Calu3 (cell line): Measurements from ENCODE around the gene WWTR1. TPM values are rescaled to one million over a fixed set of nuclear protein-coding genes. Genes with fewer than 3 reads are reported as not detected.
A peak's percentile ranks its signal among the peaks of the same experiment; 100 is the strongest.

Experiments used
- BruUV-seq: library from RNA; stranded (reverse); fragments of 400-500 nt; replicated peaks from 2 replicates; lab custom pipeline; 2021; lab: Mats Ljungman, UMichigan
- CTCF ChIA-PET: fragments of 300-600 bp; sonication (Branson Sonifier 250); formaldehyde crosslinking; loops from one replicate; lab custom pipeline; 2022; ENCODE audit warnings: antibody characterized with exemption; lab: Charles Lee
- DNase-seq: peaks from one replicate; pipeline ENCODE4 v3.0.0; 2022
- H3K27ac Mint-ChIP-seq: one replicate; pipeline ENCODE4 v1.8.0; 2022; ENCODE audit warnings: mixed read lengths; ENCODE audit not compliant: unreplicated experiment
- H3K27me3 Mint-ChIP-seq: one replicate; pipeline ENCODE4 v1.8.0; 2022; ENCODE audit warnings: mixed read lengths; ENCODE audit not compliant: unreplicated experiment
- H3K36me3 Mint-ChIP-seq: one replicate; pipeline ENCODE4 v1.8.0; 2022; ENCODE audit warnings: mild to moderate bottlenecking, moderate library complexity, mixed read lengths; ENCODE audit not compliant: insufficient read depth, unreplicated experiment
- H3K4me1 Mint-ChIP-seq: one replicate; pipeline ENCODE4 v1.8.0; 2022; ENCODE audit warnings: mild to moderate bottlenecking, low read depth, mixed read lengths; ENCODE audit not compliant: unreplicated experiment
- H3K4me3 Mint-ChIP-seq: one replicate; pipeline ENCODE4 v1.8.0; 2022; ENCODE audit warnings: mild to moderate bottlenecking, low read depth, moderate library complexity, mixed read lengths; ENCODE audit not compliant: unreplicated experiment
- H3K9me3 Mint-ChIP-seq: one replicate; pipeline ENCODE4 v1.8.0; 2022; ENCODE audit warnings: low read depth, mixed read lengths; ENCODE audit not compliant: unreplicated experiment
- intact Hi-C: fragments of 100-400 bp; cut with micrococcal nuclease; formaldehyde crosslinking; loops from one replicate; pipeline ENCODE4 v1.10.0; 2022; ENCODE audit not compliant: unreplicated experiment
- total RNA-seq: library from RNA; stranded (reverse); gene quantifications from 2 replicates; pipeline ENCODE4 v1.2.3, GENCODE V29; 2022
- TF ChIP-seq, protein P1 (sequence below): fragments of 200-600 bp; IDR thresholded peaks from one replicate; pipeline ENCODE4 v1.8.0; 2022; ENCODE audit warnings: antibody characterized with exemption; ENCODE audit not compliant: unreplicated experiment

WWTR1 gene
- total RNA-seq, 1 experiment from 2014 or later: 269 TPM

DNA sequence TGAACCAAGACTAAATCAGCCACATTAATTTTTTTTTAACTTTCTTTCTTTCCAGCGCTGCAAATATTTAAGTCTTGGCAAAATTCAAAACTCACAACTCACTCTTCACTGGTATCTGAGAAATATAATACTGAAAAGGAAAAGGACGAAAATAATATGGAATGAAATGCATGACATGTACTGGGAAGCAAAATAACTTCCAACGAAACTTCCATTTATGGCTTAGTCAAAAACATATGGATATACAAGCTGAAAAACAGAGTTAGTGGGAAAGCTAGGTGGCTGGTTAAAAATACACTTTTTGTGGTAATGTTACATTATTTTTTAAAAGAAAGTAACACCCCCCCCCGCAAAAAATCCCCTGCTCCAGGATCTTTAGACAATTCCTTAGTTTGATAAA lies 97.2 kb downstream of the WWTR1 start:
- Mint-ChIP-seq H3K9me3 (no peaks in the 10 kb centered on the region), H3K4me3 (no peak overlapping the region), H3K27ac (peak overlapping the region; percentile 16), H3K27me3 (no peaks in the 10 kb centered on the region), H3K36me3 (peaks cover 88% of the 10 kb centered on the region), H3K4me1 (peaks cover 74% of the 10 kb centered on the region)
- no TSS peak for BruUV-seq
- intact Hi-C loops: no loop called here
- CTCF ChIA-PET: no interaction called here
- DNase-seq: no peak
- TF ChIP-seq, protein P1, sequence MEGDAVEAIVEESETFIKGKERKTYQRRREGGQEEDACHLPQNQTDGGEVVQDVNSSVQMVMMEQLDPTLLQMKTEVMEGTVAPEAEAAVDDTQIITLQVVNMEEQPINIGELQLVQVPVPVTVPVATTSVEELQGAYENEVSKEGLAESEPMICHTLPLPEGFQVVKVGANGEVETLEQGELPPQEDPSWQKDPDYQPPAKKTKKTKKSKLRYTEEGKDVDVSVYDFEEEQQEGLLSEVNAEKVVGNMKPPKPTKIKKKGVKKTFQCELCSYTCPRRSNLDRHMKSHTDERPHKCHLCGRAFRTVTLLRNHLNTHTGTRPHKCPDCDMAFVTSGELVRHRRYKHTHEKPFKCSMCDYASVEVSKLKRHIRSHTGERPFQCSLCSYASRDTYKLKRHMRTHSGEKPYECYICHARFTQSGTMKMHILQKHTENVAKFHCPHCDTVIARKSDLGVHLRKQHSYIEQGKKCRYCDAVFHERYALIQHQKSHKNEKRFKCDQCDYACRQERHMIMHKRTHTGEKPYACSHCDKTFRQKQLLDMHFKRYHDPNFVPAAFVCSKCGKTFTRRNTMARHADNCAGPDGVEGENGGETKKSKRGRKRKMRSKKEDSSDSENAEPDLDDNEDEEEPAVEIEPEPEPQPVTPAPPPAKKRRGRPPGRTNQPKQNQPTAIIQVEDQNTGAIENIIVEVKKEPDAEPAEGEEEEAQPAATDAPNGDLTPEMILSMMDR: no peak

DNA sequence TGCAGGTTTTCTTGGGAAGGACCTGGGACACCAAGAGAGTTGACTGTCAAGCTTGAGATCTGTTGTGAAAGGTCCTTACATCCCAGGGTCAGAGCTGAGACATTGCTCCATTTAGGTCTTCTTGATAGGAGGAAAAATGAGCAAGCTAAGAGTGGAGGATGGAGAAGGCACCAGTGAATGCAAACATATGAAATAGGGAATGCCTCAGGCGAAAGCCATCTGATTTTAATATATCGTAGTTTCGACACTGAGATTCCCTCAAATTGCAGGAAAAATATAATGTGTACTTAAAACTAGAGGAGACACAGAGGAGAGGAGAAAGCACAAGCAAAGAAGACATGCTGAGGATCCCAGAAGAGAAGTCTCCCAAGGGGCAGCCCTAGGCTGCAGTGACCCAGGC lies 97.8 kb downstream of the WWTR1 start:
- H3K36me3 Mint-ChIP-seq: peaks cover 91% of the 10 kb centered on the region
- TF ChIP-seq, protein P1: no peak
- no peak for DNase-seq
- H3K4me1 Mint-ChIP-seq: peaks cover 80% of the 10 kb centered on the region
- no TSS peak for BruUV-seq
- H3K4me3 Mint-ChIP-seq: no peak overlapping the region
- H3K27me3 Mint-ChIP-seq: no peaks in the 10 kb centered on the region
- H3K27ac Mint-ChIP-seq: peak overlapping the region; percentile 16
- H3K9me3 Mint-ChIP-seq: no peaks in the 10 kb centered on the region
- intact Hi-C loops: no loop called here
- CTCF ChIA-PET: interaction anchor here (0.6 to 1.9 kb wide), 3 partner anchors 9 to 86 kb away, joined by 3 to 5 read pairs (median 3); no protein-coding TSS in a partner anchor

DNA sequence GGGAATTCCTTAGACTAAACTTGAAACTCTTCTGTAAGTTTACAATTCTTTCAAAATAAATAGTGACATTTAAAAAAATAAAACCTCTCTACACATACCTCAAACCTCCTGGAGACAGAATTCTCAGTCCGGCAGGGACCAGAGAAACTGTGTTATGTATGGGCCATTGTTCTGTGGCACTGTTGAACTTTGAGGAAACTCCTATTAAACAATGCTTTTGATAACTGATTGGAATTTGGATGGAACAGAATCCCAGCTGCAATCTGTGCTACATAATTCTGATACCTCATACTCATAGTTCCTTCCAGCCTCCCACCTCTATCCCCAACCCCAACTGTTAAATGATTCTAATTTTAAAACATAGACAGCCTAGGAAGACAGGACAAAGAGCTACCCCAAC lies 98.3 kb downstream of the WWTR1 start:
- TF ChIP-seq, protein P1: no peak
- Mint-ChIP-seq H3K36me3 (peaks cover 92% of the 10 kb centered on the region), H3K4me1 (peaks cover 82% of the 10 kb centered on the region), H3K4me3 (no peak overlapping the region), H3K9me3 (no peaks in the 10 kb centered on the region), H3K27ac (peak overlapping the region; percentile 16), H3K27me3 (no peaks in the 10 kb centered on the region)
- DNase-seq: no peak
- BruUV-seq: no TSS peak
- intact Hi-C loops: no loop called here
- CTCF ChIA-PET: interaction anchor here (0.5 to 1.9 kb wide), 4 partner anchors 9 to 87 kb away, joined by 3 to 6 read pairs (median 4); no protein-coding TSS in a partner anchor

DNA sequence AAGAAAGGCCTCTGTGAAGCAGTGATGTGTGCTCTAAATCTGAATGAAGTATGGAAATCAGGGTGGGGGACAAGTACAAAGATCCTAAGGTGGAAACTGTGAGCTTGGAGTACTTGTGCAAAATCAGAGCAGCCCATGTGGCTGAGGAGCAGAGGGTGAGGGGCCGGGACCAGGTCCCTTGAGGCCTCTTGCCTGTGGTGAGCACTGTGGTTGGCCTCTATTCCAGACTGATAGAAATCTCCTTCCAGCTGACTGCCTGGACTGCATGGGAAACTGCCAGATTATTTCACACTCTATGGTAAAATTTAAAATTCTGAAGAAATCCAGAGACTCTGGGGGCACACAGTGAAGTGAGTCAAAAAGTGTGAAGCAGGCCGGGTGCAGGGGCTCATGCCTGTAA lies 101.9 kb downstream of the WWTR1 start:
- CTCF ChIA-PET: interaction anchor here (0.9 to 2.6 kb wide), 8 partner anchors 10 to 246 kb away, joined by 3 to 10 read pairs (median 4); no protein-coding TSS in a partner anchor
- Mint-ChIP-seq H3K27ac (peak overlapping the region; percentile 96), H3K36me3 (peaks cover 94% of the 10 kb centered on the region), H3K4me3 (peak overlapping the region; percentile 51), H3K4me1 (peaks cover 91% of the 10 kb centered on the region), H3K27me3 (no peaks in the 10 kb centered on the region), H3K9me3 (no peaks in the 10 kb centered on the region)
- intact Hi-C loops: loop anchor here (2.0 kb wide), 1 partner anchor 27 kb away; no protein-coding TSS in a partner anchor
- BruUV-seq: no TSS peak
- TF ChIP-seq, protein P1: no peak
- DNase-seq: no peak
